Skeletal muscle satellite cell (primary cell): Measurements from ENCODE around the gene ILF3. TPM values are rescaled to one million over a fixed set of nuclear protein-coding genes. Genes with fewer than 3 reads are reported as not detected.

Source experiments
- H3K27me3 ChIP-seq: 2 replicates; pipeline ENCODE4 v1.7.0; 2013; ENCODE audit warnings: low read length; ENCODE audit not compliant: control insufficient read depth, insufficient read depth
- H3K36me3 ChIP-seq: 2 replicates; pipeline ENCODE4 v1.7.0; 2013; ENCODE audit warnings: mild to moderate bottlenecking, control low read depth, low read length; ENCODE audit not compliant: insufficient read depth
- H3K4me1 ChIP-seq: 2 replicates; pipeline ENCODE4 v1.7.0; 2013; ENCODE audit warnings: low read length; ENCODE audit not compliant: control insufficient read depth, insufficient read depth
- H3K4me2 ChIP-seq: 2 replicates; pipeline ENCODE4 v1.7.0; 2013; ENCODE audit warnings: mild to moderate bottlenecking, low read length
- H3K4me3 ChIP-seq: 2 replicates; pipeline ENCODE4 v1.7.0; 2013; ENCODE audit warnings: low read length
- H3K9ac ChIP-seq: 2 replicates; pipeline ENCODE4 v1.7.0; 2013; ENCODE audit warnings: mild to moderate bottlenecking, low read depth, low read length, moderate library complexity
- H3K9me3 ChIP-seq: replicated peaks from 2 replicates; pipeline ENCODE4 v1.7.0; 2013; ENCODE audit warnings: mild to moderate bottlenecking, control low read depth, low read length
- total RNA-seq: library from RNA; depleted of rRNA; stranded (reverse); fragments of >200 nt; gene quantifications from 2 replicates; pipeline ENCODE4 v1.2.3, GENCODE V29; 2012; rRNA removed

Gene ILF3
- total RNA-seq, result 125 and 135 TPM in 2 replicates

DNA sequence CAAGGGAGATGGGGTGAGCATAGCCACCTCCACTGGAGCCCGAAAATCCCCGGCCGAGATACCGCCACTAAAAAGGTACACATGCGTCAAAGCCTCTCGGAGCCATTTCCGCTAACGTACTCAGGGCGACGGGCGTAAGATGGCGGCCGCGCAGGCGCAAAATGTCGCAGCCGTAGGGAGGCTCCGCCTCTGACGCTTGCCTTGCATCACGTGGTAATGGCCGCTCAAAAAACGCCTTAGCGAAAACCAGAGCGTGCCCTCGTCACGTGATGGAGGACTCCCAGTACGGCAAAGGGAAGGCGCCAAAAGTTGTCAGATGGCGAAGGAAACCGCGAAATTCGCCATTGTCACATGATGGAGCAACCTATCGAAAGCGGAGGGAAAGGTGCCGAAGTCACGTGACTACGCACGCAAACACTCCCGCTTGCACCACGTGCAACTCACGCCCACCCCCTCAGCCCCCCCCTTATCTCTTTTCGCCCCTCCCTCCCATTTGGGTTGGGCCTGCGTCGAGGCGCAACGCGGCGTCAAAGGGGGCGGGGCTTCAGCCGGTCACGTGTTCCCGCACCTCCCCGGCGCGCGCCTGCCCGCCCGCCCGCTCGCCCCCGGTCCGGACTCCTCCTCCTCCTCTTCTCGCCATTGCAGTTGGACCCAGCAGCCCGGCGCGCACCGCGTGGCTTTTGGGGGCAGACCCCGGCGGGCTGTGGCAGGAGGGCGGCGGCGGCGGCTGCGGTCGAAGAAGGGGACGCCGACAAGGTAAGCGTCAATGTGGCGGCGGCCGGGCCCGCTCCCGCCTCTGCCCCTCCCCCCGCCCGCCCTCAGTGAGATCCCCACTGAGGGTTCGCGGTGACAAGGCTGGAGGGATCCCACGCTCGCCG lies at the start of gene ILF3:
ILF3 (plus strand) TSS at position 615 of the 878 bp plus-strand sequence. CDS start 16,260 bp downstream, outside the sequence.
- H3K9ac ChIP-seq, result peak within 1 kb of the TSS; percentile 99
- peak within 1 kb of the TSS; percentile 97 for H3K4me2 ChIP-seq
- no peaks in the 10 kb centered on the region for H3K9me3 ChIP-seq
- peak within 1 kb of the TSS; percentile 95 for H3K4me3 ChIP-seq
- no peaks in the 10 kb centered on the region for H3K27me3 ChIP-seq
- H3K4me1 ChIP-seq, result peaks cover 16% of the 10 kb centered on the region
- peaks cover 14% of the 10 kb centered on the region for H3K36me3 ChIP-seq

DNA sequence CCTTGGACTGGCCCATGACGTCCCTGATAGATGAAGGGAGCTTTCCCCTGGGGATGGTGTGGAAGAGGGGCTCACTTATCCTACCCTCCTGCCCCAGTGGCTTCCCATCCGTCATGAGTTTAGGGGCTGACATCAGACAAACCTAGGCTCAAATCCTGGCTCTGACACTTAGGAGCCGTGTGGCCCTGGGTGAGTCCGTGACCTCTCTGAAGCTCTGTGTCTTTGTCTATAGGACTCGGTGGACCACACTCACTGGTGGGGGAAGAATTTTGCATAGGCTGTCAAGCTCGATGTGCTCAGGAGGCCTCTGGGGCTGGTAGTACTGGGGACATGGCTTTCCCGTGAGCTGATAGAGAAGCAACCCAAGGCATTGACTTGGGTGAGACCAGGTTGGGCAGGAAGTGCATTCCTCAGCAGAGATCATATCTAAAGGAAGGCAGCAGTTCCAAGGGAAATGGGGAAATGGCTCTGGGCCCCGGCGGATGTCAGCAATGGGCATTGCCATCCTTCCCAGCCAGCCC lies 49.6 kb upstream of the ILF3 start:
- H3K9ac ChIP-seq, result no peak overlapping the region
- peaks cover 16% of the 10 kb centered on the region for H3K4me1 ChIP-seq
- peaks cover 5% of the 10 kb centered on the region for H3K36me3 ChIP-seq
- H3K9me3 ChIP-seq, result no peaks in the 10 kb centered on the region
- peak overlapping the region; percentile 97 for H3K4me2 ChIP-seq
- H3K4me3 ChIP-seq, result no peak overlapping the region
- peaks cover 8% of the 10 kb centered on the region for H3K27me3 ChIP-seq

DNA sequence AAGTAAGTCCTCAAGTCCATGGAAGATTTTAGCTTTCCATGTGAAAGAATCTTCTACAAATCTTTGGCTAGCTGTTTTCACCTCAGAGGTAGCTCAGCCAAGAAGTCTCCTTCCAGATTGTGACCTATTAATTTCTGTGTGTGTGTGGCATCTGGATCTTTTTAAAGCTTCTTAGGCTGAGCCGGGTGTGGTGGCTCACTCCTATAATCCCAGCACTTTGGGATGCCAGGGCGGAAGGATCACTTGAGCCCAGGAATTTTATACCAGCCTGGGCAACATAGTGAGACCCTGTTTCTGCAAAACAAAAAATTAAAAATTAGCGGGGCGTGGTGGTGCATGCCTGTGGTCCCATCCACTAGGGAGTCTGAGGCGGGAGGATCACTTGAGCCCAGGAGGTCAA lies 42.2 kb upstream of the ILF3 start:
- no peaks in the 10 kb centered on the region for H3K36me3 ChIP-seq
- H3K27me3 ChIP-seq, result no peaks in the 10 kb centered on the region
- H3K4me1 ChIP-seq, result peaks cover 14% of the 10 kb centered on the region
- H3K9me3 ChIP-seq, result no peaks in the 10 kb centered on the region
- H3K4me2 ChIP-seq, result no peak overlapping the region
- H3K9ac ChIP-seq, result peak overlapping the region; percentile 4
- no peak overlapping the region for H3K4me3 ChIP-seq

DNA sequence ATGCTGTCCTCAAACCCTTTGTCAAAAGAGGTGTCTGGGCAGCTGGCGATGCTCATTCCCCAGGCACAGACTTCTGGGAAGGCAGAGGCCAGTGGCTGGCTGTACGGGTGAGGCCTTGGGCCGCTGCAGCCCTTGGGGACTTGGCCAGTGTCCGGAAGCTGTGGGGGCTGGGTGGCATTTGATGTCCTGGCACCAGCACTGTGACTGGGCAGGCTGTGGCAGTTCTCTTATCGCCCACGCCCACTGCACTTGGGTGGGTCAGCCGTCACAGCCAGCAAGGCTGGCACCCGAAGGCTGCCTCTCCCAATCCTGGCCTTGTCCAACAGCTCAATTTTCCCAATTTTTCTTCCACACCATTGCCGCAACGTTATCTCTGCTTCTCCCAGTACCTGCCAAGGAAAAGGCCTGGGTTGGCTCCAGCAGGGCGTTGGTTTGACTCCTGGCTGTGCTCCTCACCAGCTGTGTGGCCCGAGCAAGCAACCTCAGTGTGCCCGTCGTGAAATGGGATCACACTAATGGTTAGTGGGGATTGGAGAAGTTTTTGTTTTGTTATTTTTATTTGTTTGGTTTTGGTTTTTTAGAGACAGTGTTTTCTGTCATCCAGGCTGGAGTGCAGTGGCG lies 41.5 kb upstream of the ILF3 start:
- no peaks in the 10 kb centered on the region for H3K27me3 ChIP-seq
- no peaks in the 10 kb centered on the region for H3K9me3 ChIP-seq
- no peaks in the 10 kb centered on the region for H3K36me3 ChIP-seq
- peak overlapping the region; percentile 46 for H3K4me2 ChIP-seq
- H3K4me1 ChIP-seq, result peaks cover 21% of the 10 kb centered on the region
- H3K9ac ChIP-seq, result peak overlapping the region; percentile 4
- H3K4me3 ChIP-seq, result no peak overlapping the region

DNA sequence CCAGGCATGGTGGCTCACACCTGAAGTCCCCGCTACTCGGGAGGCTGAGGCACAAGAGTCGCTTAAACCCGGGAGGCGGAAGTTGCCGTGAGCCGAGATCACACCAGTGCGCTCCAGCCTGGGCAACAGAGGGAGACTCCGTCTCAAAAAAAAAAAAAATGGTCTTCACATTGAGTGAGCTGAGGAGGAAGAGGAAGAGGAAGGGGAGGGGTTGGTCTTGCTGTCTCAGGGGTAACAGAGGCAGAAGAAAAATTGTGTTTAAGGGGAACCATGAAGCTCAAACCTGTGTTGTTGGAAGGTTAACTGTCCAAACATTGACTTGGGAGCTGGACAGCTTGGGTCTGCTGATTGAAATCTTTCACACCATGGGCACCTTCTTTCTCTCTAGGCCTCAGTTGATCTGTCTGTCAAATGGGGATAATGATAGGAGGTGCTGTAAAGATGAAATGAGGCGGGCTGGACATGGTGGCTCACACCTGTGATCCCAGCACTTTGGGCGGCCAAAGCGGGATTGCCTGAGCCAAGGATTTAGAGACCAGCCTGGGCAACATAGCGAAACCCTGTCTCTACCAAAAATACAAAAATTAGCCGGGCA lies 38.6 kb upstream of the ILF3 start:
- Histone ChIP-seq H3K27me3 (no peaks in the 10 kb centered on the region), H3K4me2 (no peak overlapping the region), H3K9me3 (no peaks in the 10 kb centered on the region), H3K4me1 (peaks cover 24% of the 10 kb centered on the region), H3K9ac (no peak overlapping the region), H3K4me3 (no peak overlapping the region), H3K36me3 (no peaks in the 10 kb centered on the region)

DNA sequence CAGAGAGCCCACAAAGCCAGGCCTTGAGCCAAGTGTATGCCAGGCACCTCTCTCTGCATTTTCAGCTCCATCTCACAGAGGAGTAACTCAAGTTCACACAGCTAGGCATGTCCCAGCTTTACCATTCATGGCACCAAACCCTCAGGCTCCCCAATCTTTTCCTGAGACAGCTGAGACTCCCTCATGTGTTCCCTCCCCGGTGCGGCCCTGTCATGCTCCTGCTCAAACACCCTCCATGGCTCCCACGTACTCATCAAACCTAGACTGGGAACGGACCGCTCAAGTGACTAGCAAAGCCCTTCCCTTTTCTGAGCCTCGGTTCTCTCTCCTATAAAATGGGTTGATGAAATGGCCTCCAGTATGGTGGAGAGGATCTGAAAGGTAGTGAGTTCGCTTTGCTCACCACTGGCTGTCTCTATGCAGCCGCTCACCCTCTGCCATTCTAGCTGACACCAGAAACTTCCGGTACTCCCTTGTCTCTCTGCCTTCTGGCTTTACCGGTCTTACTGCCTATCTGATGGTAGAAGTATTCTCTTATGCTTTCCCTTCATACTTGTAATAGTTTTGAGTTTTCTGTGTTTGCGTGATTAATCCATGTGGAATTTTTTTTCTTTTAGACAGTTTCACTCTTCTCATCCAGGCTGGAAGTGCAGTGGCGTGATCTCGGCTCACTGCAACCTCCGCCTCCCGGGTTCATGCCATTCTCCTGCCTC lies 36.6 kb upstream of the ILF3 start:
- Histone ChIP-seq H3K9me3 (no peaks in the 10 kb centered on the region), H3K4me2 (peak overlapping the region; percentile 54), H3K4me1 (peaks cover 17% of the 10 kb centered on the region), H3K4me3 (peak overlapping the region; percentile 10), H3K9ac (peak overlapping the region; percentile 57), H3K27me3 (no peaks in the 10 kb centered on the region), H3K36me3 (no peaks in the 10 kb centered on the region)

DNA sequence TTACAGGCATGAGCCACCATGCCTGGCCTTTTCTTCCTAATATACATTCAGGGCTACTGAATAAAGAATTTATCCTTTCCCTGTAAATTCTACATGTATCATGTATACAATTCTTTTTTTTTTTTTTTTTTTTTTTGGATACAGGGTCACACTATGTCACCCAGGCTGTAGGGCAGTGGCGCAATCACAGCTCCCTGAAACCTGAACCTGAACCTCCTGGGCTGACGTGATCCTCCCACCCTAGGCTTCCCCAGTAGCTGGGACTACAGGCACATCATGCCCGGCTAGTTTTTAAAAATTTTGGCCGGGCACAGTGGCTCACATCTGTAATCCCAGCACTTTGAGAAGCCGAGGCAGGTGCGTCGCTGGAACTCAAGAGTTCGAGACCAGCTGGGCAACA lies 35.3 kb upstream of the ILF3 start:
- Histone ChIP-seq H3K4me3 (no peak overlapping the region), H3K9me3 (no peaks in the 10 kb centered on the region), H3K4me2 (no peak overlapping the region), H3K36me3 (no peaks in the 10 kb centered on the region), H3K4me1 (peaks cover 14% of the 10 kb centered on the region), H3K27me3 (no peaks in the 10 kb centered on the region), H3K9ac (no peak overlapping the region)

DNA sequence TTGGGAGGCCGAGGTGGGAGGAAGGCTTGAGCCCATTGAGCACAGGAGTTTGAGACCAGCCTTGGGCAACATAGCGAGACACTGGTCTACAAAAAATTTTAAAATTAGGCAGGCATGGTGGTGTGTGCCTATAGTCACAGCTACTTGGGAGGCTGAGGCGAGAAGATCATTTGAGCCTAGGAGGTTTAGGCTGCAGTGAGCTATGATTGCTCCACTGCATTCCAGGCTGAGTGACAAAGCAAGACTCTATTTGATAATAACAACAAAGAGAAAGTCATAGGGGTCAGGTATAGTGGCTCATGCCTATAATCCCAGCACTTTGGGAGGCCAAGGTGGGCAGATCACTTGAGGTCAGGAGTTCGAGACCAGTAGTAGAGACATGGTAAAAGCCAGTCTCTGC lies 33.4 kb upstream of the ILF3 start:
- Histone ChIP-seq H3K9me3 (no peaks in the 10 kb centered on the region), H3K4me1 (peaks cover 23% of the 10 kb centered on the region), H3K4me3 (no peak overlapping the region), H3K9ac (no peak overlapping the region), H3K27me3 (no peaks in the 10 kb centered on the region), H3K36me3 (no peaks in the 10 kb centered on the region), H3K4me2 (no peak overlapping the region)

DNA sequence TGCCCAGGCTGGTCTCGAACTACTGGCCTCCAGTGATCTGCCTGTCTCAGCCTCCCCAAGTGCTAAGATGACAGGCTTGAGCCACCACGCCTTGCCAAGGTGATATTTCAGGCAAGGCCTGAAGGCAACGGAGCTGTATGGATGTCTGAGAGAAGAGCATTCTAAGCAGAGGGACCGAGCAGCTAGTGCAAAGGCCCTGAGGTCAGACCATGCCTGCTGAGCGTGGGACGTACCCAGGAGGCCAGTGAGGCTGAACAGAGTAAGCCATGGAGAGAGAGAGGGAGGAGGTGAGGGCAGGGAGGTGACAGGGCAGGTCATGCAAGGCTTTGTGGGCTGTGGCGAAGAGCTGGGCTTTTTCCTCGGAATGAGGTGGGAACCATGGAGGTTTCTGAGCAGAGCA lies 32.2 kb upstream of the ILF3 start:
- H3K4me3 ChIP-seq, result no peak overlapping the region
- no peaks in the 10 kb centered on the region for H3K36me3 ChIP-seq
- no peak overlapping the region for H3K4me2 ChIP-seq
- no peaks in the 10 kb centered on the region for H3K27me3 ChIP-seq
- H3K4me1 ChIP-seq, result peaks cover 23% of the 10 kb centered on the region
- H3K9me3 ChIP-seq, result no peaks in the 10 kb centered on the region
- no peak overlapping the region for H3K9ac ChIP-seq

DNA sequence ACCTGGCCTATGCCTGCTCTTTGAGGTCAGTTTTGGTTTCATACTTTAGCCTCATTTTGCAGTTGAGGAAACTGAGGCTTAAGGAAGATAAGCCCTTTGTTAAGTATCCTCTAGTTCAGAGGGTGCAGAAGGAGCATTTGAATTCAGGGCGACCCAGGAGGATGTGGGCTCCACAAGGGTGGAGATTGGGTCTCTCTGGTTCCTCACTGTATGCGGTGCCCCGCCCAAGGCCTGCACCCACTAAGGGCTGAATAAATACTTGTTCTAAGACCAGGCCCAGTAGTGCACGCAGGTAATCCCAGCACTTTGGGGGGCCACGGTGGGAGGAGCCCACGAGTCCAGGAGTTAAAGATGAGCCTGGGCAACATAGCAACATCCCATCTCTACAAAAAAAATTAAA lies 29.6 kb upstream of the ILF3 start:
- H3K36me3 ChIP-seq, result peaks cover 15% of the 10 kb centered on the region
- H3K9ac ChIP-seq, result peak overlapping the region; percentile 95
- H3K4me3 ChIP-seq, result peak overlapping the region; percentile 78

More for the DNA sequence above, 29.6 kb upstream of the ILF3 start:
- Histone ChIP-seq H3K27me3 (no peaks in the 10 kb centered on the region), H3K9me3 (no peaks in the 10 kb centered on the region), H3K4me2 (peak overlapping the region; percentile 87), H3K4me1 (peaks cover 13% of the 10 kb centered on the region)
